GM19324 (cell line): Measurements from ENCODE around the gene PACRG.

Experiments
- ATAC-seq: cut with Tn5 transposase; IDR thresholded peaks from one replicate; pipeline ENCODE4 v1.9.1; 2021; ENCODE audit warnings: mild to moderate bottlenecking, moderate library complexity; ENCODE audit not compliant: unreplicated experiment, low FRiP score

PACRG gene

DNA sequence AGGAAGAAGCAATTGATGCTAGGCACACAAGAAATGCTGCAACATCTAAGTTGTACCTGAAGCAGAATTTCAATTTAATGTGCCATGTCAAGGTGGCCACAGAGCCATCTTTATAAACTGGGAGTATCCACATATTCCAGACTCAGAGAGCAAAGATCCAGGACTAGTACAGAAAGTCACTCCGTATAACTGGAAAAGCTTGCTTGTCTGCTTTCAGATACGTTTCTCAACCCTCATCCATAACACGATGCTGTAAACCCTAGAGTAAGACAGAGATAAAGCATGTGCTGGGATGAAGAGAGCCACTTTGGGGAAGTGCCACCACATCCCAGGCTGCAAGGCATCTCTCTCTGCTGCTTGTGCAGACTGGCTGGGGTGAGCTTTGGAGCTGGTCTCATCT lies 134.7 kb downstream of the PACRG start:
- ATAC-seq = no peak

DNA sequence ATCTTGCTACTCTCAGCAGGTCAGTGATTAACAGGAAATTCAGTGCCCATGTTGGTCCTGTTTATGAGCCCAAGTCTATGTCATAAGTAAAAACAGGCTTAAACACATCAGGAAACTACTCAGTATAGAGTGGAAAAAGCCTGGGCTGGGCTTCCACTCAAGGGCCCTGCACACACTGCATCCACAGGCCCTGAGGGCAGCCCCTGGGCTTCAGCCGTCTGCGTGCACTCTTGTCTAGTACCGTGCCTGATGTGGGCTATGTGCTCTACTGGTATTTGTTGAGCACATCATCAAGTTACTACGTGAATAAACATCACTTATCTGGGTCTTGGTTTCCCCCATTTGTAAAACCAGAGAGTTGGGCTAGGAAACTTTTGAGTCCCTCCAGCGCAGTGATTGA lies 135.2 kb downstream of the PACRG start:
- ATAC-seq = no peak

DNA sequence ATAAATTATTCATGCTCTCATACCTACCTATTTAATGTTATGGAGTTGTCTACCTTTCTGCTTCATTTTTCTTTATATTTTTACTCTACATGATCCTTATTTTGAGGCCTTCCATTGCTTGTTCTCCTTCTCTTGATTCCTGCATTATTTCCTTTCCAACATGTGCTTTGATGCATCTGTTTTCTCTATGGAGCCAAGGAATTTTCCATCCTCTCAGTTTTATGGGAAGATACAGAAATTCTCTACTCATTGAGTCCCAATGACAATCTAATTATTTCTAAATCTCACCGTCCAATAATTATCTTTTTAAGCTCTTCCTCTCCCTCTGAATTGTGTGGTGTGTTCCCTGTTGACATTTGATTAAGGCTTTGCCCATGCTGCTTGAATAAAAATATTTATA lies 136.0 kb downstream of the PACRG start:
- ATAC-seq = no peak

DNA sequence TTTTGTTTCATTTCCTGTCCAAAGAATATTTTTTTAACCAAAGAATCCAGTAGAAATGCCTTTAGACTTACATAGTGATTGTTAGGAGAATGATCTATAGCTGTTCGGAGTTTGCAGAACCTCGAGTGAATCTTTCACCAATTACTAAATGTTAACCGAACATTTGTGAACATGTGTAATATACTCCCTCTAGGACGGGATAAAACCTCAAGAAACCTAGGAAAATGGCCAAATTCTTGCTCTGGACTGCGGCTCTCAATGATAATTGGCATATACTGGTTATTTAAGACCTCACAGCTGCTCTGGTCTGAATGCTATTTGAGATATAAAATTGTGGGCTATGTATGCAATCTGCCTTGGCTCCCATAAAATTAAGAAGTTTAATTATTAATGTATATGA lies 137.1 kb downstream of the PACRG start:
- no peak for ATAC-seq

DNA sequence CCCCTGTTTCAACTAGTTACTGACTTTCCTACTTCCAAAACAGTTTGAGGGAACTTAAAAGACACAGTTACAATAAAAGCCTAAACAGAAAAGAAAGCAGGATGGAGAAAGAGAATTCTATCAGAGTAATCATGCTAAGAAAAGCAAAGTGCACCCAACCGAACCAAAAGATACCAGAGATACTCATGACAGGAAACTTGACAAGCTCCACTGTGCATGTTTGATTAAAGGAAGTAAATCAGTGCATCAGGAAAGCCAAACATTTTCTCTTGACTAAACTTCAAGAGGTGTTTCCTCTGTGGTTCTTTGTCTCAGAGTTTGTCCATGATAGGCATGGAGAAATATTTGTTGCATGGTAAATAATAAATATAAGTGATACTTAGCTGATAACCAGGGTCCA lies 138.9 kb downstream of the PACRG start:
- ATAC-seq = no peak

DNA sequence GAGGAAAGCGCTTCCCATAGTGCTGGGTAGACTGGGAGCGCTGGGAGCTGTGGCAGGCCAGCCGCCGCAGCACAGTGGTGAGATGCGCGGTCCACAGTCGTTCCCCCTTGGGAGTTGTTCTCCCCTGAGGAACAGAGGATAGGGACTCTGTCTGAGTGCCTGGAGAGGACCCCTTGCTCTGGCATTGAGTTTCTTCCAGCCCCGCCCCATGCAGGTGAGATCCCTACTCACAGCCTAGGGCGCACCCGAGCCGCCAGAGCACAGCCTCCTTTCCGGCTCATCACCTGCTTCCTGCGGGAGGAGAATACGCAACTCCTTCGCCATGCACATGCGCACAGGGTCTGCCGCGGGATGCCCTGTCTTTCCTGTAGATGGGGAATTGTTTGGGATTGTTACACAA lies 140.6 kb downstream of the PACRG start:
- ATAC-seq = no peak

DNA sequence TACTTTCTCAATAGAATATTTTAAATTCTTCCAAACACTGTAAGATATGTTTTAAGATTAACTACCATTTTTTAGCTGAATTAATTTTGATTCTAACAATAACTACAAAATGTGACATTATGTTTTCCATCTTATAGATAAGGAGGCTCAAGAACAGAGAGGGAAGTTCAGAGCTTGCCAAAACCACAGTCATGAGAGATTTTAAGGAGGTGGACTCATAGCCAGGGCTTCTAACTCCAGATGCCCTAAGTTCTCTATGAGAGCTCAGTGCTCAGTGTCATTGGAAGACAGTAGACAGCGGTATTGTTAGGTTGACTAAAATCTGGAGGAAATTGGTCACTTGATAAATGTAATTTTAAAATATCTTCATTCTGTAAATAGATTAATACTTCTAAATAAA lies 144.2 kb downstream of the PACRG start:
- ATAC-seq = no peak

DNA sequence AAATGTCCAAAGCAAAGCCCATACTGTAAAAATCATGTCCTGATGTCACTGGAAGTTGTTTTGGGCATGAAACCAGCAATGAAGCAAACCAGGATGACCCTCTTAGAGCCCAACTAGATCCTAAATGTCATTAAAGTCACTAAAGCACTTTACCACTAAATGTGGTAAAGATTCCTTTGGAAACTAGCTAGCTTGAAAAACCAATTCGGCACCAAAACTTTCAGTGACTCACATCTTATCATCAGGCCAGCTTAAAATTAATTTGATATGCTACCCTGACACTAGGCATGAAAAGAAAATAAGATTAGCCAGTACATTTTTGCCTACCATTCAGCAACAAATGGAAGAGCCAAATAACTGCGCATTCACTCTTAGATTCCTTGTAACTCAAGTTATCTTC lies 145.8 kb downstream of the PACRG start:
- no peak for ATAC-seq

DNA sequence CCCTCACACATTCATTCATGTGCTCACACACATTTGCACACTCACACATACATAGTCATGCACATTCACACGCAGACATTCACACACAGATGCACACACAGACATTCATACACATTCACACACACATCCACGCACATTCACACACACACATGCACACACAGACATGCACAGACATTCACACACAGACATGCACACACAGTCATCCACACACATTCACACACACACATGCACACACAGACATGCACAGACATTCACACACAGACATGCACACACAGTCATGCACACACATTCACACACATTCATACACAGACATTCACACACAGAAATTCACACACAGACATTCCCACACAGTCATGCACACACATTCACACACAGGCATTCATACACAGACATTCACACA lies 147.3 kb downstream of the PACRG start:
- no peak for ATAC-seq

DNA sequence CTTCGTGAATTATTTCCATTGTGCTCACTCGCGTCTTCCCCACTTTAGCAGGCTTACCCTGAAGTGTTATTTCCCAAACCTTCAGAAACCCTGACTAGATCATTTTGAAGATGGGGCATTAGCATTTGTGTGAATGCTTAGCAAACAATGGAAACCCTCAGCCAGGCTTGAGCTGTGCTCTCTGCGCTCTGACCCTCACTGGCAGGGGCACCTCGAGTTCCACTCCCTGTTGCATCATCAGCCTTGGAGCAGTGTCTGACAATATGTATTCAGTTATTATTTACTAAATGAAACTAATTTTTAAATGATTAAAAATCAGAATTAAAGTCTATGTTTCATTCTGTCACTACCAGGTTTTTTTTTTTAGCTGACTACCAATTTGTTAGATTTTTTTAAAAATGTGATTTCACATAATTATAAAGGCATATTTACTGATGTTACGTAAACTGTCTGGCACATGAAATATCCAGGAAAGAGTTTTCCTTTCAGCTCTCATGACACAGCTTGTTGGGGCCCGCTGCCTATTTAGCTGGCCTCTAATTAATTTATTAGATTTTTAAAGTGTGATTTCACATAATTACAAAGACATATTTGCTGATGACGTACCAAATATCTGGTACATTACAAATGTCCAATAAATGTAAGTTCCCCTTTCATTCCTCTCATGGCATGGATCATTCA lies 155.2 kb downstream of the PACRG start:
- no peak for ATAC-seq

DNA sequence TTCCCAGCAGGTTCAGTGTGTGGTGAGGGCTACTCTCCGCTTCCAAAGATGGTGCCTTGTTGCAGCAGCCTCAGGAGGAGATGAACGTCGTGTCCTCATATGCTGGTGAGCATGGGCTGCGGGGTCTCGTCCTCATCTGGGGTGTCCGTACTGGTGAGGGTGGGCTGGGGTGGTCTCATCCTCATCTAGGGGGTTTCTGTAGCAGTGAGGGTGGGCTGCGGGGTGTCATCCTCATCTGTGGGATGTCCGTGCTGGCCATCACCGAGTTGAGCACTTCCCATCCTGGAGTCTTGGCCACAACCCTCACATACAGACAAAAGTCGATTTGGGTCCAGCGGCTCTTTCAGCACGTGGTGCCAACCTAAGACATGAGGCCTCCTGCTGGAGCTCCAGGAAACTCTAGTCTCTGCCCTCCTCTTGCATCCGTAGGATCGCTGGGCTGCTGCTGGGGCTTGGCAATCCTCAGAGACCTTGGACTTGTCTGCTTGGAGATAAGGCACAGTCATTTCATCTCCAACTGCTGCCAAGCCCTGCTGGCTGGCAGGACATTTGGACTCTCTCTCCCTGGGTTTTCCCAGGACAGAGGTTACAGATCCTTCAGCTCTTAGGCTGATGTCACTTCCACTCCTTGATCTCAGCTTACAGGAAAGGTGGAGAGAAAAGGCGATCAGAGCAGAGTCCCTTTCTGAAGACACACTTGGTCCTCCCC lies 160.4 kb downstream of the PACRG start:
- no peak for ATAC-seq

DNA sequence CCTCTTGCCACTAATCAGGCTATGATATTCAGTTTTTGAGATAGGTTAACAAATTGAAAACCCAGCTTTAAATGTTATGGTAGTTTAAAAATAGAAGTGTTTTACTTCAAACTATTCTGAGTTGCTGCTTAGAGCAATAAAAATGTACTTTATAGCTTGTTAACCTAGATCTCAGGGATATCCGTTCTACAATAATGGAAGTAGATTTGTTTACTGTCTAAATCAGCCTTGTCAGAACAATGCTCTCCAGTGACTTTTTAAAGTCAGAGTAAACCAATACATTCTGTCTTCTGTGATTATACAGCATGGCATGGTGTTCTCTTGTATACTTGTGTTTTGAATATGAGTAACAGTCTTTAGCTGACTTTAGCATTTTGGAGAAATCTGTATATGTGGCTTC lies 161.5 kb downstream of the PACRG start:
- ATAC-seq = no peak

DNA sequence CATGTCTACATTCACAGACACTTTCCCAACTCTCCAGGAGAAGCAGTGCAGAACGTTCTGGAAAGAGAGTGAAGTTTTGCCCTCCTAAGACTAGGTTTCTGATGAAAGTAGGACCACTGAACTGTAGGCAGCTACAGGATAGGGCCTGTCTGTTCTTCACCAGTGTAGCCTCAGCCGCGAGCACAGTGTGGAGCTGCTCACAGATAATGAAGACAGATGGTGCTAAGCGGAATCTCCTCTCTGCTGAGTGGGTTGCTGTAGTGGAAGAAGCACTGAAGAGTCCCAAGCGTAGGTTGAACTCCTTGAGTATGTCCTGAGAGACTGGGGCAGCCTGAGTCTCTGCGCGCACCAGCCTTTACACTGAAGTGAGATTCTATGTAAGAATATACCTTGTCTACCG lies 170.2 kb downstream of the PACRG start:
- ATAC-seq = no peak

DNA sequence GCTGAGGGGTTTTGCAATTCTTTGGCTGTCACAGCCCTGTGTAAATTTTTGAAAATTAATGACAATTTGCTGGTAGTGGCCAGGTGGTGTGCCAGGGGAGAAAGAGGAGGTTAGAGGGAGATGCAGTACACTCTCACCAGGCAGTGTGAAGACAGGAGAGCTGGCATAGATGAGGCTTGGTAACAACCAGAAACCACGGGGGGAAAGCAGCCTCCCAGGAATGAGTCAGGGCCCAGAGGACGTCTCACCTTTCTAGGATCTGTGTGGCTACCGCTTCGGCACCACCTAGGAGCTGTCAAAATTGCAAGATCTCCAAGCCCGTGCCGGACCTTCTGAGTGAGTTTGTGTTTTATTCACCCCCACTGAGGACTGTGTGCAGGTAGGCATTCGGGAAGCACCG lies 171.4 kb downstream of the PACRG start:
- ATAC-seq = no peak

DNA sequence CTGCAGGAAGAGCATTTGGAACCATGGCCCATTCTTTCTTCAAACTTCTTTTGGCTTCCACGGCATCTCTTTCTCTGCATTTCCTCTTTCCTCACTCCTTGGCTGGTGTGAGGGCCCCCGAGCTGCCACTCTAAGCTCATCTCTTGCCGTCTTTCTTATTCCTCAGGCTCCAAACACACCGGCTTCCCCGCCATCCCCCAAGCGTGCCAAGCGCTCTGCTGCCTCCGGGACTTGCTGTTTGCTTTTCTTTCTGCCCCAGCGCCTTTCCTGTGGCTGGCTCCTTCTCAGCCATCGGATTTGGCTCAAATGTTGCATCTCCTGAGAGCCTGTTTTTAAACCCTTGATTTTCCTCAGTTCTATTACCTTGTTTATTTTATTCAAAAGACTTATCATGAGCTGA lies 172.7 kb downstream of the PACRG start:
- no peak for ATAC-seq

DNA sequence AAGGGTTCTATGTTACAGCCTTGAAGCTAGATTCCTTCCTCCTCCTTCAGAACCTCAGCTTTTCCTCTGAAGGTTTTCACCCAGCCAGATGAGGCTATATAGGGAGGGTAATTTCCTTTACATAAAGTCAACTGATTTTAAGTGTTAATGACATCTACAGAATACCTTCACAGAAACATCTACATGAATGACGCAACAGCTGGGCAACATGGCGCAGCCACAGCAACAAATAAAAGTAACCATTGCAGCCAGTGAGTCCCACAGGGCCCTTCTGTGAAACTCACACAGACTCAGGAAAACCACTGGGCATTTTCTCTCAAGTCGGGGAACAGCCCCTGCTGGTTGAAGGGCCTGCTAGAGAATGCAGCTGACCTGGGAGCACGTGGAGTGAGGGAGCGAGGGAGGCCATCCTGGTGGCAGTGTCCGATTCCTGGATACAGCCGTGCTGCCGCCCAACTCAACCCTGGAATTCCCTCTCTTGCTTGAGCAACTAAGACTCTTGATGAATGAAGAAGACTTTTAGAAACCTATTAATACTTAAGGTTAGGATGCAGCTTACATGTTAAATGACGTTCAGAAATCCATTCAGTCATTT lies 176.4 kb downstream of the PACRG start:
- no peak for ATAC-seq

DNA sequence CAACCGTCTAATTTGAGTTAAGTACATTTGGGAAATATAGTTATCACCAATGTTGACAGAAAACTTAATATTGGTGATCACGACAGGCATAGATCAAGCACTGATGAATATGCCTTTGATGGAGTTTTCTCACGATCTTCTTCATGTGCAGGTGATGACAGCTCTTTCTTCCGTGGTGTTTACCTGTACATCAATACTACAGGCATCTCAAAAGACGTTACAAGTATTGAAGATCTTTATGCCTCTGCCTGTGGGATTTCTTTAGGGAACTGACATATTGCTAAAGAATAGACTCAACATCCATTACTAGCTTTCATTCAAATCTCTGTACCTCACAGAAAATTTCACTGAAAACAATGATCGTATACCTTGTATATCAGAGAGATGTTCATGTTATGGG lies 178.7 kb downstream of the PACRG start:
- no peak for ATAC-seq

DNA sequence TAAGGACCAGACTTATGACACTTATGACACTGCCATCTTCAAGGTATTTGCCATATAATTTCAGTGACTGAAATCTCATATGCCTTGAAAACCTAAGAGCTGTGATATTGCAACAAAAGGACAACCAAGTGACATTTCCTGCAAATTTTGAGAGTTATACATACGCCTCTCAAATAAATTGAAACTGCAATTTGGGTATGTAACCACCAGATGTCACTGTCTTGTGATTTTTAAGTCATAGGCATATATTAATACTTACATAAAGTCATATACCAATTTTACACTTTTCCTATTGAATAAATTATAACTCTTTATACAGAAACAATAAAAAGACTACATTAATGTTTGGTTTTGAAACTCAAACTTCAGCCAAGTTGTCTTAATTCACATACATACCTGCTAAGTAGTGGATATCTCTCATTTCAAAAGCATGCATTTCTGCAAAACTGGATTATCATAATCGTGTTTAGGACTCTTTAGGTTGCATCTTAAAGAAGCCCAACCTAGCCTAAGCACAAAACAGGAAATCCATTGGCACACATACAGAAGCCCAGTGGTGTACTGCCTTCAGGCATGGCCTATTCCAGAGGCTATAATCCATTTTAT lies 180.2 kb downstream of the PACRG start:
- ATAC-seq = no peak

DNA sequence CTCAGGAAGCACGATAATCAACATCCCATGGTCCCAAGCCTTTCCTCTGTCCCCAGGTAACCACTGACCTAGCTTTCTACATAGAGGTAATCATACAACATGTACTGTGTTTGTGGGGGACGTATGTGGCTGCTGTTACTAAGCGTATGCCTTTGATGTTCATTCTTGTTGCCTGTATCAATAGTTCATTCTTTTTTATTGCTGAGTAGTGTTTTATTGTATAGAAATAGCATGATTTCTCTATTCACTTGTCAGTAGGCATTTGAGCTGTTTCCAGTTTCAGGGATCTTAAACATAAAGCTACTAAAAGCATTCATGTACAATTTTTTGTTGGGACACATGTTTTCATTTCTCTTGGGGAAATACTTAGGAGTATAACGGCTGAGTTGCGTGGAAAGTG lies 185.4 kb downstream of the PACRG start:
- no peak for ATAC-seq

DNA sequence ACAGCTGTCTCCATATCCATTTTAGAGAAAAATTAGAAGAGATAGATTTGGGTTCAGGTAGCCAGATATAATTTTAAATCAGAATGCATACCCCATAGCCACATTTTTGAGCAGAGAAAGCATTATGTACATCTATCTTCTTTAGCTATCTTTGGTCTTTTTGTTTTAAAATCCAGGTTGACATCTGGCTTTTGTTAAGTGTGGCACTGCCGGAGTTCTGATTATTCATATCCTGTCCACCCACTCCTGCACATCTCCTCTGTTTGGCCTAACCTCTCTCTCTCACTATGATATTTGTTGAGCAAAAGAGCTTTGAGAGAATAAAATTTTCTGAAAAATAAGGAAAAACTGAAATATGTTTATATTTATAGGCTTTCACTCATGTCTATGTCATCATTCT lies 189.7 kb downstream of the PACRG start:
- ATAC-seq = no peak

DNA sequence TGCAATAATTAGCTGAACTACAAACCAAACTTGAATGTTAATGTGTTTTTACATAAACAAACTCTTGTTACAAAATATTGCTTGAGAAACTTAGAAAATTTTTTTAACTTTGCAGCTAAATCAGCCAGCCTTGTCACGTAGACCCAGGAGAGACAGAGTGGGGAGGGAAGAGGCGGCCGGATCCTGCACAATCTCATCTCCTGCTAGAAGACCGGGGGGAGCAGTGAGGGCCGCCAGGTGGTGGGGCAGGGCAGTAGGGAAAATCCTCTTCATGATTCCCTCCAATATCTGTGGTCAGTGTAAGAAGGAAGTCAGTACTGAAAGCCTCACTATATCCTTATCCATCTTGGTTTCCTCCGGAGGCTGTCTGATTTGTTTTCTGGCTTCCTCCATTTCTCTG lies 193.3 kb downstream of the PACRG start:
- no peak for ATAC-seq
